Kidney (tissue), 14 donors: Measurements from ENCODE around the gene PLEK2. TPM values are rescaled to one million over a fixed set of nuclear protein-coding genes. Genes with fewer than 3 reads are reported as not detected.

Experiments
- DNase-seq, 5 donors: peaks; one replicate each; pipeline ENCODE4 v3.0.0-alpha.2; 2013 to 2020
- FAIRE-seq: peaks from 2 replicates; lab custom pipeline; 2012; peaks lifted over from hg19 to GRCh38; lab: Jason Lieb, UNC
- H3K27ac ChIP-seq, 2 donors: one replicate each; pipeline ENCODE4 v1.7.0; 2013; ENCODE audit warnings: low read depth in 2 of 2, low read length in 2 of 2, inconsistent platforms in 1 of 2
- H3K27me3 ChIP-seq: one replicate; pipeline ENCODE4 v1.7.1; 2013; ENCODE audit warnings: low read length, inconsistent platforms; ENCODE audit not compliant: control insufficient read depth, insufficient read depth
- H3K36me3 ChIP-seq, 3 donors: one replicate each; pipeline versions ENCODE4 v1.7.0 to v1.7.1; 2013; ENCODE audit warnings: low read length in 3 of 3, control low read depth in 1 of 3, inconsistent platforms in 1 of 3; ENCODE audit not compliant: insufficient read depth in 3 of 3, control insufficient read depth in 2 of 3
- H3K4me1 ChIP-seq, 3 donors: one replicate each; pipeline versions ENCODE4 v1.7.0 to v1.7.1; 2013; ENCODE audit warnings: low read length in 3 of 3, inconsistent platforms in 1 of 3, low read depth in 1 of 3; ENCODE audit not compliant: control insufficient read depth in 2 of 3, insufficient read depth in 2 of 3
- H3K4me3 ChIP-seq, 3 donors: one replicate each; pipeline versions ENCODE4 v1.7.0 to v1.8.1; 2013; ENCODE audit warnings: low read length in 3 of 3, control low read depth in 1 of 3, inconsistent platforms in 1 of 3
- H3K9ac ChIP-seq, 3 donors: one replicate each; pipeline versions ENCODE4 v1.7.0 to v1.7.1; 2013; ENCODE audit warnings: low read length in 3 of 3, control low read depth in 1 of 3, inconsistent platforms in 1 of 3
- H3K9me3 ChIP-seq, 3 donors: one replicate each; pipeline versions ENCODE4 v1.7.0 to v1.7.1; 2013; ENCODE audit warnings: low read length in 3 of 3, control low read depth in 1 of 3, inconsistent platforms in 1 of 3; ENCODE audit not compliant: control insufficient read depth in 2 of 3, insufficient read depth in 1 of 3
- intact Hi-C: fragments of 100-400 bp; cut with DNase I; formaldehyde crosslinking; loops from one replicate; pipeline ENCODE4 v1.11.1; 2022
- polyA plus RNA-seq: library from polyadenylated mRNA; stranded (reverse); fragments of 350-450 nt; fragmentation: Illumina TruSeq; extraction: RNeasy Lipid Tissue Mini Kit (QIAGEN cat#74804); gene quantifications from one replicate; pipeline ENCODE4 v1.2.3, GENCODE V29; 2014; ENCODE audit warnings: low read depth, low replicate concordance; ENCODE audit not compliant: insufficient read depth
- total RNA-seq: library from RNA; stranded (reverse); fragmentation: NEBNext Ultra II Directional; extraction: Animal tissue kit (Norgen Biotek cat#: 25700); gene quantifications from one replicate; pipeline ENCODE4 v1.2.1, GENCODE V29; 2021
- TF ChIP-seq, protein P1 (sequence below): IDR thresholded peaks from 3 replicates; pipeline ENCODE4 v1.5.1; 2012; ENCODE audit warnings: mild to moderate bottlenecking, moderate library complexity, borderline replicate concordance; ENCODE audit not compliant: insufficient read depth; ENCODE audit errors: extremely low read depth
- donor health status: control.
- donor health status: control.
- donor health status: control.
- donor health status: control.
- donor health status: control.
- donor health status: DM: yes; HTN: yes; CAD: no.
- donor health status: Normal renal cell carcinoma (clear cell type).

PLEK2 gene
- total and polyA plus RNA-seq, 2 donors from 2014 or later: 10.8 to 11.4 TPM

DNA sequence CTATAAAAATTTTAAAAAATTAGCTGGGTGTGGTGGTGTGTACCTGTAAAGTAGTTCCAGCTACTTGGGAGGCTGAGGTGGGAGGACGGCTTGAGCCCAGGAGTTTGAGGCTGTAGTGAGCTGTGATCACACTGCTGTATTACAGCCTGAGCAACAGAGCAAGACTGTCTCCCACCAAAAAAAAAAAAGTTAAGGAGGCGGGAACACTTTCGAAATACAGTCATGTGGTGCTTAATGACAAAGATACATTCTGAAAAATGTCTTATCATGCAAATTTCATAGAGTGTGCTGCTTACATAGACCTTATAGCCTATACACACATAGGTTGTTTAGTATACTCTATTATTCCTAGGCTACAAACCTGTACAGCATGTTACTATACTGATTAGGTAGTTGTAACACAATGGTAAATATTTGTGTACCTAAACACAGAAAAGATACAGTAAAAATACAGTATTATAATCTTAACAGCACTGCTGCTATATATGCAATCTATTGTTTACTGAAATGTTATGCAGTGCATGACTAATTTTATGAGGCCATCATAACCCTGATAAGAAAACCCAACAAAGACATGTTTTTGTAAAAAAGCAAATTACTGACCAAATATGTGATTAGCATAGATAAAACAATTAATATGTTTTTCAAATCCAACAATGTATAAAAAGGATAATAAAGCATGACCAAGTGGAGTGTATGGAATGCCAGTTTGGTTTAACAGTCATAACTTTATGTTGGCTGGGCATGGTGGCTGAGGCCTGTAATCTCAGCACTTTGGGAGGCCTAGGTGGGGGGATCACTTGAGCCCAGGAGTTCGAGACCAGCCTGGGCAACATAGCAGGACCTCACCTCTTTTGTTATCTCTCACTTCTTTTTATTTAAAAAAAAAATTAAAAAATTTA lies 40.5 kb downstream of the PLEK2 start:
- FAIRE-seq (no peak), DNase-seq (no peak)
- Histone ChIP-seq H3K27ac (no peak overlapping the region), H3K36me3 (peaks cover 13 to 41% (median 22%) of the 10 kb centered on the region in 3 donors), H3K4me1 (no peaks in the 10 kb centered on the region), H3K27me3 (no peaks in the 10 kb centered on the region), H3K9ac (no peak overlapping the region), H3K4me3 (no peak overlapping the region), H3K9me3 (no peaks in the 10 kb centered on the region)
- intact Hi-C loops: no loop called here
- TF ChIP-seq, protein P1, sequence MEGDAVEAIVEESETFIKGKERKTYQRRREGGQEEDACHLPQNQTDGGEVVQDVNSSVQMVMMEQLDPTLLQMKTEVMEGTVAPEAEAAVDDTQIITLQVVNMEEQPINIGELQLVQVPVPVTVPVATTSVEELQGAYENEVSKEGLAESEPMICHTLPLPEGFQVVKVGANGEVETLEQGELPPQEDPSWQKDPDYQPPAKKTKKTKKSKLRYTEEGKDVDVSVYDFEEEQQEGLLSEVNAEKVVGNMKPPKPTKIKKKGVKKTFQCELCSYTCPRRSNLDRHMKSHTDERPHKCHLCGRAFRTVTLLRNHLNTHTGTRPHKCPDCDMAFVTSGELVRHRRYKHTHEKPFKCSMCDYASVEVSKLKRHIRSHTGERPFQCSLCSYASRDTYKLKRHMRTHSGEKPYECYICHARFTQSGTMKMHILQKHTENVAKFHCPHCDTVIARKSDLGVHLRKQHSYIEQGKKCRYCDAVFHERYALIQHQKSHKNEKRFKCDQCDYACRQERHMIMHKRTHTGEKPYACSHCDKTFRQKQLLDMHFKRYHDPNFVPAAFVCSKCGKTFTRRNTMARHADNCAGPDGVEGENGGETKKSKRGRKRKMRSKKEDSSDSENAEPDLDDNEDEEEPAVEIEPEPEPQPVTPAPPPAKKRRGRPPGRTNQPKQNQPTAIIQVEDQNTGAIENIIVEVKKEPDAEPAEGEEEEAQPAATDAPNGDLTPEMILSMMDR: no peak

DNA sequence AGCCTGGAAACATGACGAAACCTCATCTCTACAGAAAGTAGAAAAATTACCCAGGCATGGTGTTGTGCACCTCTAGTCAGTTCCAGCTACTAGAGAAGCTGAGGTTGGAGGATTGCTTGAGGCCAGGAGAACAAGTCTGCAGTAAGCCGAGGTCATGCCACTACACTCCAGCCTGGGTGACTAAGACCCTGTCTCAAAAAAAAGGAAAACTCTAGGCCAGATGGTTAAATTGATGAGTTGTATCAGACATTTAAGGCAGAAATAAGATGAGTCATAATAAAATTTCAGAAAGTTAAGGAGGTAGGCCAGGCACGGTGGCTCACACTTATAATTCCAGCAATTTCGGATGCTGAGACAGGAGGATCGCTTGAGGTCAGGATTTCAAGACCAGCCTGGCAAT lies 41.1 kb downstream of the PLEK2 start:
- Histone ChIP-seq H3K9me3 (no peaks in the 10 kb centered on the region), H3K36me3 (peaks cover 14 to 42% (median 19%) of the 10 kb centered on the region in 3 donors), H3K27me3 (no peaks in the 10 kb centered on the region), H3K4me1 (no peaks in the 10 kb centered on the region), H3K9ac (no peak overlapping the region), H3K27ac (no peak overlapping the region), H3K4me3 (no peak overlapping the region)
- FAIRE-seq: no peak
- TF ChIP-seq, protein P1: no peak
- intact Hi-C loops: no loop called here
- no peak for DNase-seq

DNA sequence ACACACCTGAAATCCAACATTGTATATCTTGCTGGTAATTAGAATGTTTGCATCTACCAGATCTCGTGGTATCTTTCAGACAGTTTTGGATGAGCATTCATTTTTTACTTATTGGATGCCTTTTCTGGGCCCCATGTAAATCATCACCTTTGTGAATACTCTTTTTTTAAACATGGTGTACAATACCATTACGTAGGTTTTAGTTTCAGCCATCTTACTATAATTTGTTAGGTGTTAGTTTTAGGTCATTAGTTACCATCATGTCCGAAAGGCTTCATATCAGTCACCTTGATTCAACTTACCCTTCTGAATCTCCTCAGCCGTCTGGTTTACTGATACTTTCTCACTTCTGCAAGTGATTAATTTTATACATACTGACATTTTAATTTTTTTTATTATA lies 46.5 kb downstream of the PLEK2 start:
- H3K4me3 ChIP-seq: no peak overlapping the region
- TF ChIP-seq, protein P1: no peak
- FAIRE-seq (no peak), DNase-seq (no peak)
- intact Hi-C loops: no loop called here
- H3K9me3 ChIP-seq: no peaks in the 10 kb centered on the region
- peaks cover 0 to 6% (median 6%) of the 10 kb centered on the region in 3 donors for H3K4me1 ChIP-seq
- no peaks in the 10 kb centered on the region for H3K27me3 ChIP-seq
- H3K9ac ChIP-seq: no peak overlapping the region
- H3K27ac ChIP-seq: no peak overlapping the region
- H3K36me3 ChIP-seq: peaks cover 4 to 36% (median 16%) of the 10 kb centered on the region in 3 donors
